ENCODE results near the gene MPHOSPH9.

- TF ChIP-seq GABPA (IDR thresholded peaks at IDR 0.05; ENCODE audit: low read depth) (no peak), REST (IDR thresholded peaks at IDR 0.05; ENCODE audit: insufficient replicate concordance, low read depth) (no peak), POLR2AphosphoS5 (IDR thresholded peaks at IDR 0.05; ENCODE audit: low read depth) (no peak)
- TF ChIP-seq, protein P1, sequence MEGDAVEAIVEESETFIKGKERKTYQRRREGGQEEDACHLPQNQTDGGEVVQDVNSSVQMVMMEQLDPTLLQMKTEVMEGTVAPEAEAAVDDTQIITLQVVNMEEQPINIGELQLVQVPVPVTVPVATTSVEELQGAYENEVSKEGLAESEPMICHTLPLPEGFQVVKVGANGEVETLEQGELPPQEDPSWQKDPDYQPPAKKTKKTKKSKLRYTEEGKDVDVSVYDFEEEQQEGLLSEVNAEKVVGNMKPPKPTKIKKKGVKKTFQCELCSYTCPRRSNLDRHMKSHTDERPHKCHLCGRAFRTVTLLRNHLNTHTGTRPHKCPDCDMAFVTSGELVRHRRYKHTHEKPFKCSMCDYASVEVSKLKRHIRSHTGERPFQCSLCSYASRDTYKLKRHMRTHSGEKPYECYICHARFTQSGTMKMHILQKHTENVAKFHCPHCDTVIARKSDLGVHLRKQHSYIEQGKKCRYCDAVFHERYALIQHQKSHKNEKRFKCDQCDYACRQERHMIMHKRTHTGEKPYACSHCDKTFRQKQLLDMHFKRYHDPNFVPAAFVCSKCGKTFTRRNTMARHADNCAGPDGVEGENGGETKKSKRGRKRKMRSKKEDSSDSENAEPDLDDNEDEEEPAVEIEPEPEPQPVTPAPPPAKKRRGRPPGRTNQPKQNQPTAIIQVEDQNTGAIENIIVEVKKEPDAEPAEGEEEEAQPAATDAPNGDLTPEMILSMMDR (IDR thresholded peaks at IDR 0.05; ENCODE audit: insufficient read depth, low read length): no peak
Measured at GRCh38 chr12:123141615-123142517, 91.1 kb downstream of the MPHOSPH9 start.

All from HL-60 (cell line).